Activated naive CD8-positive, alpha-beta T cell treated with anti-CD3 and anti-CD28 coated beads, Interleukin-2, amount 10 ng/mL, durations not matched to agents 7 days and 5 days (primary cell): ENCODE data around the gene ELMOD3. TPM values are rescaled to one million over a fixed set of nuclear protein-coding genes. Genes with fewer than 3 reads are reported as not detected.
A peak's percentile ranks its signal among the peaks of the same experiment; 100 is the strongest.
"Not testable (repeated sequence)": the region's sequence is repeated elsewhere in the genome, so short reads cannot be mapped to it uniquely, and the experiment has no call there.

Experiments
- ATAC-seq: fragments of 150-1000 bp; cut with Tn5 transposase; one replicate; pipeline ENCODE4 v1.10.0; 2021; ENCODE audit warnings: low read depth, moderate library complexity
- POLR2A ChIA-PET: fragments of 350-600 bp; sonication (Branson Sonifier 250); formaldehyde crosslinking; loops from one replicate; lab custom pipeline; 2021; ENCODE audit warnings: antibody characterized with exemption; lab: Charles Lee
- DNase-seq: peaks from one replicate; pipeline ENCODE4 v3.0.0; 2021
- H3K27ac Mint-ChIP-seq: one replicate; pipeline ENCODE4 v1.8.0; 2022; ENCODE audit warnings: mild to moderate bottlenecking, mixed read lengths
- H3K27me3 Mint-ChIP-seq: one replicate; pipeline ENCODE4 v1.8.0; 2022; ENCODE audit warnings: mild to moderate bottlenecking, moderate library complexity, mixed read lengths
- H3K36me3 Mint-ChIP-seq: one replicate; pipeline ENCODE4 v1.8.0; 2021; ENCODE audit warnings: mild to moderate bottlenecking, mixed read lengths
- H3K4me1 Mint-ChIP-seq: one replicate; pipeline ENCODE4 v1.8.0; 2021; ENCODE audit warnings: mixed read lengths
- H3K4me3 Mint-ChIP-seq: one replicate; pipeline ENCODE4 v1.8.0; 2022; ENCODE audit warnings: mild to moderate bottlenecking, moderate library complexity, mixed read lengths
- H3K9me3 Mint-ChIP-seq: one replicate; pipeline ENCODE4 v1.8.0; 2021; ENCODE audit warnings: mixed read lengths
- total RNA-seq, 2 experiments: library from RNA; stranded (reverse); gene quantifications; one replicate each; pipeline ENCODE4 v1.2.3, GENCODE V29; 2021

ELMOD3 gene
- 10 to 100 TPM; 23.1 to 26.4 TPM for total RNA-seq

DNA sequence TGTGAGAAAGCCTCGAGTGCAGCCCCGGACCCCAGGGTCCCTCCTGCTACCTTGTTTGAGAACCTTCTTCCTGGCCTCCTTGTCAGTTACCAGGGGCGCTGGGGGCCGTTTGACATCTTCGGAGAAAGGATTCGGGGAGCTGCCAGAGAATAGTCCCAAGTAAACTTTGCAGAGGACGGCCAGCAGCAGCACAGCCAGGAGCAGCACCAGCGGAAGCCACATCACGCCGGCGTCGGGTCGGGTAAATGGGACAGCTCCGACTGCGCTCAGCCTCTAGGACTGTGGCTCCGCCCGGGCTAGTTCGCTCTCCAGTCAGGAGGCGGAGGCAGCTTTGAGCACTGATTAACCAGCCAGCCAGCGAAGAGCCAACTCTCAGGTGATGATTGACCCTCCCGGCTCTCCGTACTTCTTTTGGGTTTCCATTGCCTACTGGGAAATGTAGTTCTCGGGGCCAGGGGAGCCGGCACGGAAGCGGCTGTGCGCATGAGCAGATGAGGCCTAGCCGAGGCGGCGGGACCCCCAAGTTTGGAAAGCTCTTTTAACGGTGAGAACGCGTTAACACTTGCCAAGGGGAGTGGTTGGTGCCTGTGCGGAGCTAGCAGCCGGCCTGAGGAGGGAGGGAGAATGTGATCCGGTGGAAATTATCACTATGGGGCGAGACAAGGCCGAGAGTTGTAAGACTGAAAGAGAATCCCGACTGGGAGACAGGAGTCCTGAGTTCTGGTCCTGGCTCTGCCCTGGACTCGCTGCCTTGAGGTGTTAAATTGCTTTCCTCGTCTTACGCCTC is at the start of gene ELMOD3, which contains the start of gene RETSAT:
TSS of gene ELMOD3 (plus strand) at position 484 of the 787 bp plus-strand sequence. CDS start 2,430 bp downstream, outside the sequence.
TSS of gene RETSAT (minus strand) at position 243 of the 787 bp plus-strand sequence. CDS start at position 222, 21 bp downstream.
- Mint-ChIP-seq H3K9me3 (no peaks in the 10 kb centered on the region), H3K27me3 (no peaks in the 10 kb centered on the region), H3K36me3 (peaks cover 22% of the 10 kb centered on the region), H3K4me1 (peaks cover 29% of the 10 kb centered on the region), H3K27ac (peak within 1 kb of the TSS; percentile 95), H3K4me3 (peak within 1 kb of the TSS; percentile 92)
- POLR2A ChIA-PET: interaction anchor here (0.6 to 3.5 kb wide), 26 partner anchors 8 to 241 kb away, joined by 3 to 84 read pairs (median 4); partner anchors contain the start of genes MAT2A, RNF181, SH2D6 and TGOLN2
- DNase-seq (peak; percentile 90), ATAC-seq (peak; percentile 100)

DNA sequence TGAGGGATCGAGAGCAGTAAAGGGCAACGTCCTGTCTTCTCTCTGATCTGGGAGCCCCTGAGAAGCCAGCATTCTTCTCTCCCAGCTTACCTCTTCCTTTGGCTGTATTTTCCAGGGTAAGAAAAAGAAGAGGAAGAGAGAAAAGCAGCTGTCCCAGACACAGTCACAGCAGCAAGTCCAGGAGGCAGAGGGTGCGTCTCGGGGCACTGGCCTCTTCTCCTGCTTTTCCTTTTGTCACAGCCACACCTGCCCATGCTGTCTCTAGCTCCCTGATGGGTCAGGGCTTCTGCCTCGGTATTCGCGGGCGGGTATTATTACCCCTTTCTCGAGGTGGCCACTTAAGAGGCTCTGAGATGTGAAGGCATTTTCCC is 47.1 kb upstream of the ELMOD3 start:
- Mint-ChIP-seq H3K27ac (peak overlapping the region; percentile 78), H3K9me3 (no peaks in the 10 kb centered on the region), H3K4me3 (peak overlapping the region; percentile 19), H3K27me3 (peaks cover 11% of the 10 kb centered on the region), H3K36me3 (peaks cover 4% of the 10 kb centered on the region), H3K4me1 (peaks cover 21% of the 10 kb centered on the region)
- POLR2A ChIA-PET: interaction anchor here (0.9 to 1.2 kb wide), 2 partner anchors 12 to 18 kb away, joined by 3 to 4 read pairs; no protein-coding TSS in a partner anchor
- DNase-seq (no peak), ATAC-seq (no peak)

DNA sequence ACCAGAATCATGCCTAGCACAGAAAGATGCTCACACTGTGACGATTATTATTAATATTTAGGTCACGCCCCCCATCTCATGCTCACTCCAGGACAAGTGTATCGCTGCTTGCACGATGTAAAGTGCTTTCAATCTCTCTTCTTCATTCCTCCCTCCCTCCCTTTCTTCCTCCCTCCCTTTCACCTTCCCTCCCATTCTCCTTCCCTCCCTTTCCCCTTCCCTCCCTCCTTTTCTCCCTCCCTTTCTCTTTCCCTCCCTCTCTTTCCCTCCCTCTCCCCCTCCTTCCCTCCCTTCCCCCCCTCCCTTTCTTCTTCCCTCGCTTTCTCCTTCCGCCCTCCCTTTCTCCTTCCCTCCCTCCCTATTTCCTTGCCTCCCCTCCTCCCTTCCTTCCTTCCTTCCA is 46.4 kb upstream of the ELMOD3 start:
- H3K36me3 Mint-ChIP-seq: peaks cover 4% of the 10 kb centered on the region
- DNase-seq: no peak
- H3K4me3 Mint-ChIP-seq: no peak overlapping the region
- peaks cover 21% of the 10 kb centered on the region for H3K4me1 Mint-ChIP-seq
- no peak for ATAC-seq
- peaks cover 8% of the 10 kb centered on the region for H3K27me3 Mint-ChIP-seq
- POLR2A ChIA-PET: interaction anchor here (1.2 to 2.9 kb wide), 3 partner anchors 14 to 46 kb away, joined by 4 to 13 read pairs (median 8); partner anchors contain the start of genes ELMOD3 and RETSAT
- H3K9me3 Mint-ChIP-seq: no peaks in the 10 kb centered on the region
- H3K27ac Mint-ChIP-seq: peak overlapping the region; percentile 47

DNA sequence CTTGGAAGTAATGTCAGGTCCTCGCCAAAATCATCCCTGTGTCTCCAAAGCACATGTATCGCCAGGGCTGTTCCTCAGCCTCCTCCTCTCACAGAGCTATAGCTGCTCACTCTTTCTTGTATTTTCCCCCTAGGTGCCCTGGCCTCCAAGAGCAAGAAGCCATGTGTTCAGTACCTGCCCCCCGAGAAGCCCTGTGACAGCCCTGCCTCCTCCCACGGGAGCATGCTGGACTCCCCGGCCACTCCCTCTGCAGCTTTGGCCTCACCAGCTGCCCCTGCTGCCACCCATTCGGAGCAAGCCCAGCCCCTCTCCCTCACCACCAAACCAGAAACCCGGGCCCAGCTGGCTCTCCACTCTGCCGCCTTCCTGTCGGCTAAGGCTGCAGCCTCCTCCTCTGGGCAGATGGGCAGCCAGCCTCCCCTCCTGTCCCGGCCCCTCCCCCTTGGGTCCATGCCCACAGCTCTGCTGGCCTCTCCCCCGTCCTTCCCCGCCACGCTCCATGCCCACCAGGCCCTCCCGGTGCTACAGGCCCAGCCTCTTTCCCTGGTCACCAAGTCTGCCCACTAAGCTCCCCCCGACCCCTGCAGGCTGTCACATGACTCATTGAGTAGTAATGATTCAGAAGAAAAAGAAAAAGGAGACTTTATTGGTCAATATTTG is 45.5 kb upstream of the ELMOD3 start:
- POLR2A ChIA-PET: interaction anchor here (1.0 to 2.9 kb wide), 8 partner anchors 10 to 339 kb away, joined by 3 to 27 read pairs (median 6); partner anchors contain the start of genes ELMOD3, MAT2A, RETSAT and TGOLN2
- H3K36me3 Mint-ChIP-seq: peaks cover 4% of the 10 kb centered on the region
- H3K4me3 Mint-ChIP-seq: peak overlapping the region; percentile 75
- no peak for DNase-seq
- H3K27me3 Mint-ChIP-seq: peaks cover 5% of the 10 kb centered on the region
- H3K27ac Mint-ChIP-seq: peak overlapping the region; percentile 59
- no peak for ATAC-seq
- H3K9me3 Mint-ChIP-seq: no peaks in the 10 kb centered on the region
- H3K4me1 Mint-ChIP-seq: peaks cover 21% of the 10 kb centered on the region

DNA sequence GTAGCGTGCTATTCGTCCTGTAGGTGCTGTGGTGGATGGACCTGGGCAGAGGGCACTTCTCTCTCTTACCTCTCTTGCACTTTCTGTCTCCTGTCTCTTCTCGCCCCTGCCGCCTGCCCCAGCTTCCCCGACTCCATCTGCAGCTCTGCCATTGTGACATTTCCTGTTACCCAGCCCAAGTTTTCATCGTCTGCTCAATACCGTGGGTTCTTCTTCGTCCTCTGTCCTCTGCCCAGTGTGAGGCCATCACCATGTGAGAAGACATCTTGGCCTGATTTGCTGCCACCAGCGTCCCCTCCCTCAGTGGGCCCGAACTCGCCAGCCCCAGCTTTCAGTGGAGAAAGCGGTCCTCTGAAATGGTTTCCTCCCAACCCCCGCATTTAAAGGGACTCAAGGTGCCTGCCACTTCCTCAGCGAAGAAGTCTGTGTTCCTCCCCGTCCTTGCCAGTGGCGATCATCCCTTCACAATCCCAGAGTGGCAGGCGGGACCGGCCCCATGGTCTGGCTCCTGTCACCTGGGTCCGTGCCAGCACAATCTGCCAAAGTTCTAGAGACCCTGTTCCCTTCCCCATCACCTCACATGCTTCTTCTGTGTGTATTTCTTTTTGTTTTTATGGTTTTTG is 44.8 kb upstream of the ELMOD3 start:
- H3K4me1 Mint-ChIP-seq: peaks cover 24% of the 10 kb centered on the region
- H3K4me3 Mint-ChIP-seq: peak overlapping the region; percentile 75
- ATAC-seq: peak; percentile 51
- POLR2A ChIA-PET: interaction anchor here (1.0 to 2.9 kb wide), 8 partner anchors 10 to 340 kb away, joined by 3 to 27 read pairs (median 6); partner anchors contain the start of genes ELMOD3, MAT2A, RETSAT and TGOLN2
- DNase-seq: peak; percentile 48
- peaks cover 7% of the 10 kb centered on the region for H3K36me3 Mint-ChIP-seq
- no peaks in the 10 kb centered on the region for H3K27me3 Mint-ChIP-seq
- peak overlapping the region; percentile 59 for H3K27ac Mint-ChIP-seq
- no peaks in the 10 kb centered on the region for H3K9me3 Mint-ChIP-seq

DNA sequence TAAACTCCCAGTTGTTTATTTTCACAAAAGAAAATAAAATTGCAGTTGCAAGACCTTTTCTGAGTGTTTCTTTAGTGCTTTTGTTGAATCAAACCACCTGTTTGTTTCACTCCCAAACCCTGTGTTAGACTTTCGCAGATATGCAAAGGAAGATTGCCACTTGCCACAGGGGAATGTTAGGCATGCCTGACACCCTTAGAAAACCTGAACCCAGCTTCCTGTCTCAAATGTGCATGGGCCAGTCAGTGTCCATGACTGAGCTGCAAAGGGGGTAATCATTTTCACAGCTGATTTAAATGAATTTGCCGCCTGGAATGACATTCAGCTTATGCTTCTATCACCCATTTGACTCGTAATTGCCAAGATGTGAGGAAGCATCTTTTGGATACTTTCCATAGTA is 44.2 kb upstream of the ELMOD3 start:
- Mint-ChIP-seq H3K27ac (peak overlapping the region; percentile 59), H3K36me3 (peaks cover 7% of the 10 kb centered on the region), H3K4me3 (peak overlapping the region; percentile 75), H3K9me3 (no peaks in the 10 kb centered on the region), H3K4me1 (peaks cover 24% of the 10 kb centered on the region), H3K27me3 (no peaks in the 10 kb centered on the region)
- DNase-seq (no peak), ATAC-seq (no peak)
- POLR2A ChIA-PET: interaction anchor here (0.6 to 2.9 kb wide), 7 partner anchors 9 to 339 kb away, joined by 3 to 16 read pairs (median 5); partner anchors contain the start of genes ELMOD3, RETSAT and TGOLN2

DNA sequence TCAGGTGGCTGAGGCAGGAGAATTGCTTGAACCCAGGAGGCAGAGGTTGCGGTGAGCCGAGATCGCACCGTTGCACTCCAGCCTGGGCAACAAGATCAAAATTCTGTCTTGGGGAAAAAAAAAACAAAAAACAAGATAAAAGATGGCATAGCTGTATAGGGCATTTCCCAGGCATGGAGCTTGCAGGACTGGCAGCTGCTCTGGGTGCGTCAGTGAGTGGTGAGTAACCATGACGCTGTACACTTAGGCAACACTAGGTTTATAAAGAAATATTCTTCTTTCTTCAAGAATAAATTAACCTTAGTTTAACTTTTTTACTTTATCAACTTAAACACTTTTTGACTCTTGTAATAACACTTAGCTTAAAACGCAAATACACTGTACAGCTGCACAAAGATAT is 42.2 kb upstream of the ELMOD3 start:
- no peak for DNase-seq
- no peak for ATAC-seq
- POLR2A ChIA-PET: interaction anchor here (0.6 to 3.4 kb wide), 3 partner anchors 12 to 23 kb away, joined by 3 to 35 read pairs (median 3); partner anchors contain the start of gene TGOLN2
- Mint-ChIP-seq H3K4me1 (peaks cover 28% of the 10 kb centered on the region), H3K27ac (no peak overlapping the region), H3K9me3 (no peaks in the 10 kb centered on the region), H3K36me3 (peaks cover 17% of the 10 kb centered on the region), H3K4me3 (no peak overlapping the region), H3K27me3 (no peaks in the 10 kb centered on the region)

DNA sequence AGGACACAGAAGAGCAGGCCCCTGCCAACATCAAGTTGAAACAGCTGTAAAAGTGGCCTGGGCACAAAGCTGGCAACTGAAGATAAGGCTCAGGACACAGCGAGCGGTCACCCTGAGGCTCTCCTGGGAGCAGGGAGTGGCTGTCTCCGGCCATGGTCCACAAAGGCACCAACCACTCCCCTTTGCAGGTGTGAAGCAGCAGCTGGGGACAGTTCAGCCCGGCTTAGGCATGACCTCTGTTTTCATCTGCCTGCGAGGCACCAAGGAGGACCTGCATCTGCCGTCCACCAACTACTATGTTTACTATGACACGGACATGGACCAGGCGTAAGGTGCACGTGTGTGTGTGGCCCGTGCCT is 39.7 kb upstream of the ELMOD3 start:
- Mint-ChIP-seq H3K9me3 (no peaks in the 10 kb centered on the region), H3K27me3 (no peaks in the 10 kb centered on the region), H3K4me1 (peaks cover 29% of the 10 kb centered on the region), H3K4me3 (no peak overlapping the region), H3K36me3 (peaks cover 24% of the 10 kb centered on the region), H3K27ac (no peak overlapping the region)
- ATAC-seq (no peak), DNase-seq (no peak)
- POLR2A ChIA-PET: interaction anchor here (1.0 to 3.4 kb wide), 3 partner anchors 11 to 39 kb away, joined by 3 to 35 read pairs (median 3); partner anchors contain the start of genes RETSAT and TGOLN2

DNA sequence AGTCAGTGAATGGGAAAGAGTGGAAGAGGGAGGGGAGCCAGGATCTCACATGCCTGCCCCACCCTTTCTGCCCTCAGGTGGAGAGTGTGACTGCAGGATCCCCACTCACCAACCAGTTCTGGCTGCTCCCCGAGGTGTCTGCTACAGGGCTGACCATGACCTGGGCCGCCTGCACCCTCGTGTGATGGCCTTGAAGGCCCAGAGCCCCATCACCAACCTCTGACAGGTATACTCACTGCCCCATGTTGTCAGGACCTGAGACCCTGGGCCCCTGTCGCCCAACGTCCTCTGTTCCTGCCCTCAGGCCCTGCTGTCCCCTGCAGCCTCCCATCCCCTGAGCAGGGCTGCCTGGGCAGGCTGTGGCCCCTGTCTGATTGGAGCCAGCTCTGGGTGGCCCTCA is 38.6 kb upstream of the ELMOD3 start:
- POLR2A ChIA-PET, H3K9me3 Mint-ChIP-seq, H3K27ac Mint-ChIP-seq, H3K4me3 Mint-ChIP-seq, DNase-seq, ATAC-seq, H3K27me3 Mint-ChIP-seq: not testable (repeated sequence)
- Mint-ChIP-seq H3K36me3 (peaks cover 33% of the 10 kb centered on the region), H3K4me1 (peaks cover 30% of the 10 kb centered on the region)

DNA sequence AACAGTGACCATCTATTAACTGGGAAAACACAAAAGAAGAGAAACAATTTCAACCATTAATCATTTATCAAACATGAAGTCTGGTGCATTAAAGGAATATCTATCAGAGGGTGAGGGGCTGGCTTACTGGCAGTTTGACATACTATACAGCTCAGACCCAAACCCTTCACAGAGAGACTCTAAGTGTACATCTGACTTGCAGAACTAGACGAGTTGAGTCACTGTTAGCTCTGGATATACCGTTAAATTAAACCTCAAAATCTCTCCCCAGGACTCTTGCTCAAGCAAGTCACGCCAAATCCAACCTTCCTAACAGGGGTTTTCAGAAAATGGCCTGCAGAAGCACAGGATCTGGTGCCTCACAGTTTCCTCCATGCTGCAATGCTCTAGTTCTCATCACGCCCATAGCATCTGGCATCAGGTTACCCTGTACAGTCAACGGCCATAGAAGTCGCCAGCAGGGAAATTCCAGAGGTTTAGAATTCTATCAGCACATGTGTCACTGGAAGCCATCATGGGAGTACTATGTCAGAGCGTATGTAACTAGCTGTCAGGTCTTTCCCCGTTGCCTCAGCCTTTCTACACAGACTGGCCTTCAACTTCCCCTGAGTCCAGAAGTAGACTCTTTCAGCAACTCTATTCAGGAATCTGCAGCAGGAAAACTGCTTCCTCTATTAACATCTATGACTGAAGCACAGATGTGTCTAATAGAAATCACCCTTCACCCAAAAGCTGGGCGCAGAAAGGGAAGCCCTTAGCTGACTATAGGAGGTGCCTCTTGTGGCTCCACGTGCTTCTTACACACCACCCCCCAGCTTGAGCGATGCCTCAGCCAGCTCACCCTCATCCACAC is 36.1 kb upstream of the ELMOD3 start:
- ATAC-seq (peak; percentile 53), DNase-seq (no peak)
- no peaks in the 10 kb centered on the region for H3K27me3 Mint-ChIP-seq
- peaks cover 55% of the 10 kb centered on the region for H3K36me3 Mint-ChIP-seq
- peak overlapping the region; percentile 30 for H3K4me3 Mint-ChIP-seq
- POLR2A ChIA-PET: interaction anchor here (0.6 to 3.1 kb wide), 12 partner anchors 9 to 502 kb away, joined by 3 to 23 read pairs (median 5); partner anchors contain the start of genes MAT2A, SH2D6, TGOLN2 and TMEM150A
- H3K4me1 Mint-ChIP-seq: peaks cover 49% of the 10 kb centered on the region
- peak overlapping the region; percentile 17 for H3K27ac Mint-ChIP-seq
- no peaks in the 10 kb centered on the region for H3K9me3 Mint-ChIP-seq

DNA sequence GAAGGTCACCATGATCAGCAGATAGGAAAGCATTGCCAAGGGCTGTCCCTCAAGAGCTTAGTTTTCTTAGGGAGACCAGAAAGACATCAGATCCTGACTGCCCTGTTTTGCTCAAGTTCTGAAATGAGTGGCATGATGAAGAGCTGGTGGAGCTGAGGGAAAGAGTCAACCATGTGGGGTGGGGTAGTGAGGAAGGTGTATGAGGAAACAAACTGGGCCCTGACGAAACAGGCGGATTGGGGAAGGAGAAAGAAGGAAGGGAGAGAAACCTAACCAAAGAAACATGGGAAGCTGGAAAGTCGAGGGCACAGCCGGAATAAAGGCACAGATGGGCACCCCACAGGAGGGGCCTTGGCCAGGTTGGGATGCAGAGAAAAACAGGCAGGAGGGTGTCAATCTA is 34.8 kb upstream of the ELMOD3 start:
- Mint-ChIP-seq H3K4me3 (peak overlapping the region; percentile 51), H3K27me3 (no peaks in the 10 kb centered on the region), H3K4me1 (peaks cover 57% of the 10 kb centered on the region), H3K9me3 (no peaks in the 10 kb centered on the region), H3K27ac (peak overlapping the region; percentile 28), H3K36me3 (peaks cover 65% of the 10 kb centered on the region)
- no peak for ATAC-seq
- DNase-seq: no peak
- POLR2A ChIA-PET: interaction anchor here (0.6 to 3.1 kb wide), 7 partner anchors 8 to 242 kb away, joined by 3 to 23 read pairs (median 3); partner anchors contain the start of genes RETSAT and TGOLN2
